Thyroid gland (tissue), 4 donors: ENCODE results near the gene ACP5. TPM values are rescaled to one million over a fixed set of nuclear protein-coding genes. Genes with fewer than 3 reads are reported as not detected.
"Not testable (repeated sequence)": the region's sequence is repeated elsewhere in the genome, so short reads cannot be mapped to it uniquely, and the experiment has no call there.

Source experiments
- DNase-seq, 2 donors: peaks; one replicate each; pipeline ENCODE4 v3.0.0-alpha.2; 2019
- H3K27ac ChIP-seq, 3 donors: fragments of 200-600 bp; sonication (generic); 1 replicate in 2 of 3; 2 replicates in 1 of 3; pipeline ENCODE4 v1.5.1; 2016 to 2019; ENCODE audit warnings: mild to moderate bottlenecking in 1 of 3, moderate library complexity in 1 of 3
- H3K27me3 ChIP-seq: fragments of 200-600 bp; sonication (generic); one replicate; pipeline ENCODE4 v1.5.1; 2019
- H3K36me3 ChIP-seq, 2 donors: fragments of 200-600 bp; sonication (generic); one replicate each; pipeline ENCODE4 v1.5.1; 2016 to 2019
- H3K4me1 ChIP-seq, 2 donors: fragments of 200-600 bp; sonication (generic); one replicate each; pipeline ENCODE4 v1.5.1; 2017 to 2019
- H3K4me3 ChIP-seq, 3 donors: fragments of 200-600 bp; sonication (generic); replicated peaks in 1 of 3; 1 replicate in 2 of 3; 2 replicates in 1 of 3; pipeline ENCODE4 v1.5.1; 2016; ENCODE audit warnings: mild to moderate bottlenecking in 1 of 3
- H3K9me3 ChIP-seq: fragments of 200-600 bp; sonication (generic); one replicate; pipeline ENCODE4 v1.5.1; 2017
- CTCF ChIP-seq, 6 experiments: fragments of 200-600 bp in 3 of 6; fragments of 450-650 bp in 3 of 6; sonication (generic) in 3 of 6; IDR thresholded peaks; one replicate each; pipeline ENCODE4 v1.5.1; 2016 to 2019; ENCODE audit warnings: antibody characterized with exemption in 6 of 6, mild to moderate bottlenecking in 2 of 6, inconsistent platforms in 1 of 6, moderate library complexity in 1 of 6
- POLR2A ChIP-seq, 2 donors: fragments of 450-650 bp; IDR thresholded peaks; one replicate each; pipeline ENCODE4 v1.6.1; 2017; ENCODE audit warnings: antibody characterized with exemption in 2 of 2, mild to moderate bottlenecking in 2 of 2, moderate library complexity in 1 of 2
- WGBS, 2 donors: methylation state at CpG; one replicate each; pipeline ENCODE4 v1.1.5; 2017; 5-methylcytosine and 5-hydroxymethylcytosine counted together
- intact Hi-C: fragments of 100-400 bp; cut with DNase I; formaldehyde crosslinking; loops from one replicate; pipeline ENCODE4 v1.15.1; 2023
- total RNA-seq, 4 donors: library from RNA; depleted of rRNA; stranded (reverse); fragments of >200 nt; gene quantifications; one replicate each; pipeline ENCODE4 v1.2.3, GENCODE V29; 2016

ACP5 gene
- total RNA-seq, 4 donors from 2014 or later = 4.9 to 8.4 (median 6.2) TPM

- no peaks in the 10 kb centered on the region for H3K36me3 ChIP-seq
- no peaks in the 10 kb centered on the region for H3K4me1 ChIP-seq
- H3K4me3 ChIP-seq = no peak overlapping the region
- TF ChIP-seq POLR2A (IDR thresholded peaks at IDR 0.05) (no peak), CTCF (IDR thresholded peaks at IDR 0.05) (no peak)
- 89 to 94% methylated on average over 2 of the region's 2 CpGs for WGBS, 2 donors
- intact Hi-C loops = no loop called here
- H3K9me3 ChIP-seq = no peaks in the 10 kb centered on the region
- H3K27ac ChIP-seq = no peak overlapping the region
- DNase-seq = no peak
- no peaks in the 10 kb centered on the region for H3K27me3 ChIP-seq
Measured at GRCh38 chr19:11566164-11566563, 11.3 kb downstream of the ACP5 start.

GRCh38 chr19:11565649-11565980, 11.8 kb downstream of the ACP5 start:
- H3K4me3 ChIP-seq, H3K4me1 ChIP-seq, H3K36me3 ChIP-seq, H3K9me3 ChIP-seq, H3K27ac ChIP-seq, DNase-seq, H3K27me3 ChIP-seq, intact Hi-C loops: not testable (repeated sequence)
- 94 to 96% methylated on average over 5 of the region's 5 CpGs for WGBS, 2 donors

GRCh38 chr19:11564082-11564807, 13.2 kb downstream of the ACP5 start:
- H3K36me3 ChIP-seq, intact Hi-C loops, H3K27me3 ChIP-seq, DNase-seq, H3K4me1 ChIP-seq, H3K4me3 ChIP-seq, H3K27ac ChIP-seq, H3K9me3 ChIP-seq: not testable (repeated sequence)
- 95 to 99% methylated on average over 6 of the region's 6 CpGs for WGBS, 2 donors

- no peaks in the 10 kb centered on the region for H3K36me3 ChIP-seq
- H3K4me3 ChIP-seq = no peak overlapping the region
- WGBS, 2 donors = 90 to 93% methylated on average over 8 of the region's 8 CpGs
- DNase-seq = no peak
- H3K4me1 ChIP-seq = peaks cover 1 to 7% of the 10 kb centered on the region in 2 donors
- TF ChIP-seq POLR2A (IDR thresholded peaks at IDR 0.05) (no peak), CTCF (IDR thresholded peaks at IDR 0.05) (no peak)
- intact Hi-C loops = no loop called here
- no peaks in the 10 kb centered on the region for H3K9me3 ChIP-seq
- no peaks in the 10 kb centered on the region for H3K27me3 ChIP-seq
- H3K27ac ChIP-seq = no peak overlapping the region
Measured at GRCh38 chr19:11563532-11563931, 13.9 kb downstream of the ACP5 start.

GRCh38 chr19:11560404-11561051, 16.9 kb downstream of the ACP5 start:
- Histone ChIP-seq H3K36me3 (no peaks in the 10 kb centered on the region), H3K27ac (no peak overlapping the region), H3K9me3 (no peaks in the 10 kb centered on the region), H3K4me1 (peaks cover 14 to 15% of the 10 kb centered on the region in 2 donors), H3K27me3 (no peaks in the 10 kb centered on the region), H3K4me3 (no peak overlapping the region)
- intact Hi-C loops = no loop called here
- DNase-seq = peak; percentile 21 to 27
- WGBS, 2 donors = 14 to 19% methylated on average over 9 of the region's 9 CpGs
- no peak for TF ChIP-seq POLR2A (IDR thresholded peaks at IDR 0.05)
- peak in 5 of 6 experiments; percentile 15 to 46 (median 39) for TF ChIP-seq CTCF (IDR thresholded peaks at IDR 0.05)
